Upper lobe of right lung (tissue), 1 donor: Measurements from ENCODE around the gene FRMD4A. TPM values are rescaled to one million over a fixed set of nuclear protein-coding genes. Genes with fewer than 3 reads are reported as not detected.

Source experiments
- ATAC-seq: fragments of 200-7000 bp; cut with Tn5 transposase; one replicate; pipeline ENCODE4 v1.9.1; 2020; ENCODE audit warnings: mild to moderate bottlenecking, moderate library complexity
- DNase-seq: peaks from one replicate; pipeline ENCODE4 v3.0.0-alpha.2; 2020
- H3K27ac ChIP-seq: fragments of 200-600 bp; one replicate; pipeline ENCODE4 v1.8.0; 2022
- H3K27me3 ChIP-seq: fragments of 200-600 bp; one replicate; pipeline ENCODE4 v1.8.0; 2022; ENCODE audit warnings: mild to moderate bottlenecking
- H3K36me3 ChIP-seq: fragments of 200-600 bp; one replicate; pipeline ENCODE4 v1.8.0; 2022
- H3K4me1 ChIP-seq: fragments of 200-600 bp; one replicate; pipeline ENCODE4 v1.8.0; 2022
- H3K4me3 ChIP-seq: fragments of 200-600 bp; one replicate; pipeline ENCODE4 v1.8.0; 2022; ENCODE audit warnings: mild to moderate bottlenecking
- H3K9me3 ChIP-seq: fragments of 200-600 bp; one replicate; pipeline ENCODE4 v1.8.0; 2022
- intact Hi-C: fragments of 100-400 bp; cut with DNase I; formaldehyde crosslinking; loops from one replicate; pipeline ENCODE4 v1.11.0; 2022
- total RNA-seq: library from RNA; stranded (reverse); fragmentation: NEBNext Ultra II Directional; extraction: Animal tissue kit (Norgen Biotek cat#: 25700); gene quantifications from one replicate; pipeline ENCODE4 v1.2.1, GENCODE V29; 2021
- TF ChIP-seq, protein P1 (sequence below): fragments of 200-600 bp; IDR thresholded peaks from one replicate; pipeline ENCODE4 v1.8.0; 2022; ENCODE audit warnings: antibody characterized with exemption
- donor health status: DM: no; HTN: yes; CAD: no; lungs with severe emphysema.

FRMD4A gene
- total RNA-seq, 1 donor from 2014 or later = 38.3 TPM

GRCh38 chr10:14271621-14272020 is 59.1 kb downstream of the FRMD4A start:
- no peak for DNase-seq
- TF ChIP-seq, protein P1, sequence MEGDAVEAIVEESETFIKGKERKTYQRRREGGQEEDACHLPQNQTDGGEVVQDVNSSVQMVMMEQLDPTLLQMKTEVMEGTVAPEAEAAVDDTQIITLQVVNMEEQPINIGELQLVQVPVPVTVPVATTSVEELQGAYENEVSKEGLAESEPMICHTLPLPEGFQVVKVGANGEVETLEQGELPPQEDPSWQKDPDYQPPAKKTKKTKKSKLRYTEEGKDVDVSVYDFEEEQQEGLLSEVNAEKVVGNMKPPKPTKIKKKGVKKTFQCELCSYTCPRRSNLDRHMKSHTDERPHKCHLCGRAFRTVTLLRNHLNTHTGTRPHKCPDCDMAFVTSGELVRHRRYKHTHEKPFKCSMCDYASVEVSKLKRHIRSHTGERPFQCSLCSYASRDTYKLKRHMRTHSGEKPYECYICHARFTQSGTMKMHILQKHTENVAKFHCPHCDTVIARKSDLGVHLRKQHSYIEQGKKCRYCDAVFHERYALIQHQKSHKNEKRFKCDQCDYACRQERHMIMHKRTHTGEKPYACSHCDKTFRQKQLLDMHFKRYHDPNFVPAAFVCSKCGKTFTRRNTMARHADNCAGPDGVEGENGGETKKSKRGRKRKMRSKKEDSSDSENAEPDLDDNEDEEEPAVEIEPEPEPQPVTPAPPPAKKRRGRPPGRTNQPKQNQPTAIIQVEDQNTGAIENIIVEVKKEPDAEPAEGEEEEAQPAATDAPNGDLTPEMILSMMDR = no peak
- no peak for ATAC-seq

GRCh38 chr10:14270370-14270769 is 60.4 kb downstream of the FRMD4A start:
- ATAC-seq = no peak

More at GRCh38 chr10:14271621-14272020, 59.1 kb downstream of the FRMD4A start:
- no peaks in the 10 kb centered on the region for H3K9me3 ChIP-seq
- no peaks in the 10 kb centered on the region for H3K27me3 ChIP-seq
- no peaks in the 10 kb centered on the region for H3K4me1 ChIP-seq
- no peaks in the 10 kb centered on the region for H3K36me3 ChIP-seq
- no peak overlapping the region for H3K27ac ChIP-seq
- intact Hi-C loops = no loop called here
- H3K4me3 ChIP-seq = no peak overlapping the region

GRCh38 chr10:14265709-14266108 is 65.0 kb downstream of the FRMD4A start:
- Histone ChIP-seq H3K36me3 (no peaks in the 10 kb centered on the region), H3K27me3 (peaks cover 5% of the 10 kb centered on the region), H3K4me3 (no peak overlapping the region), H3K27ac (no peak overlapping the region), H3K9me3 (no peaks in the 10 kb centered on the region), H3K4me1 (no peaks in the 10 kb centered on the region)
- no peak for DNase-seq
- TF ChIP-seq, protein P1 = no peak
- intact Hi-C loops = no loop called here
- ATAC-seq = no peak

More at GRCh38 chr10:14270370-14270769, 60.4 kb downstream of the FRMD4A start:
- no peaks in the 10 kb centered on the region for H3K36me3 ChIP-seq
- intact Hi-C loops = no loop called here
- no peak overlapping the region for H3K4me3 ChIP-seq
- TF ChIP-seq, protein P1 = no peak
- no peaks in the 10 kb centered on the region for H3K4me1 ChIP-seq
- no peak overlapping the region for H3K27ac ChIP-seq
- DNase-seq = no peak
- H3K9me3 ChIP-seq = no peaks in the 10 kb centered on the region
- H3K27me3 ChIP-seq = no peaks in the 10 kb centered on the region

DNA sequence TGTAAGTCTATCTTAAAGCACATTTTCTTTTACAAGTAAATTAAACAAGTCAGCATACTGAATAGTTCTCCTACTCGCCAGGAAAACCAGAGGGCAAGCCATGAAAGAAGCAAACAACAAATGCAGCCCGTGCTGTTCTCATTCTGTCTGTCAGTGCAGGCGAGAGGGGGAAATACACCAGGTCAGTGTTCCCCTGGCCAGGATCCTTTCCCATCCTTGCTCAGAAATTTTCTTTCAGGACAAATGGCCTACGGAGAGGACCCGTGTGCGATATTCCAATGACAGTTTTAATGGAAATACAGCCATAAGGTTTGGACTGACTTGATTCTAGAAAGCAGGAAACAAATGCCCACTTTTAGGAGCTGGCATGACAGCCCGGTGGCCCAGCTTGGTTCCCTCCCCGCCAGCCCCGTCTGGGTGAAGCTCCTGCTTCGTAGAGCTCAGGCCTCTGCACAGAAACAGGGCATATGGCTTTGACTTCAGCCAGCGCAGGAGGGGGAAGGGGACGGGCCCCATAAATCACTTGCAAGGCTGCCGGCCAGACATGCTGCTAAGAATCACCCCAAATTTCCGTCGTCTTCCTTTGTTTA is 67.8 kb downstream of the FRMD4A start:
- DNase-seq (no peak), ATAC-seq (no peak)
- H3K4me3 ChIP-seq = no peak overlapping the region
- no peaks in the 10 kb centered on the region for H3K9me3 ChIP-seq
- no peak overlapping the region for H3K27ac ChIP-seq
- intact Hi-C loops = no loop called here
- no peaks in the 10 kb centered on the region for H3K4me1 ChIP-seq
- peaks cover 5% of the 10 kb centered on the region for H3K27me3 ChIP-seq
- no peaks in the 10 kb centered on the region for H3K36me3 ChIP-seq
- TF ChIP-seq, protein P1 = no peak

DNA sequence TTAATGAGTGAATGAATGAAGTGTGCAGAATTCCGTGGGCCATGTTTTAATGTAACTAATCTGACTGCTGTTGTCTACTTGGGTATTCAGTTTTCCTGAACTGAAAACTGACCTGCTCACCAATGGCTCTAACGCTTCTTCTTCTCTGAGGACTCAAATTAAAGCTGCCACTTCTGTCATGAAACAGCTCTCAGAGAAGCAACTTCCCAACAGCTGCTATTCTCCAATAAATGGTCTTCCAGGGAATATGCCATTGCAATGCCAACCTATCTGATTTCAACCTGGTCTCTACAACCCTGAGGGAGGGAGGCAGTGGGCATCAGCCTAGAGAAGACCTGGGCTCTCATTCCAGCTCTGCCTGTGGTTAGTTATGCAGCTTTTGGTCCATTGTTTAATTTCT is 69.4 kb downstream of the FRMD4A start:
- intact Hi-C loops = no loop called here
- DNase-seq (no peak), ATAC-seq (no peak)
- Histone ChIP-seq H3K36me3 (no peaks in the 10 kb centered on the region), H3K4me1 (no peaks in the 10 kb centered on the region), H3K27ac (no peak overlapping the region), H3K27me3 (peaks cover 5% of the 10 kb centered on the region), H3K9me3 (no peaks in the 10 kb centered on the region), H3K4me3 (no peak overlapping the region)
- TF ChIP-seq, protein P1 = no peak
